Sigmoid colon (tissue), 4 donors: ENCODE results near the gene EPDR1.

Experiments
- POLR2A ChIP-seq, 2 donors: fragments of 450-650 bp; IDR thresholded peaks; one replicate each; pipeline ENCODE4 v1.6.1; 2016; ENCODE audit warnings: antibody characterized with exemption in 2 of 2, mild to moderate bottlenecking in 2 of 2, moderate library complexity in 2 of 2
- POLR2AphosphoS5 ChIP-seq, 4 donors: sonication (generic); formaldehyde crosslinking; IDR thresholded peaks; one replicate each; pipeline ENCODE4 v1.6.1; 2017; ENCODE audit warnings: antibody characterized with exemption in 4 of 4
- TF ChIP-seq, protein P1 (sequence below), 4 experiments: fragments of 450-650 bp in 3 of 4; fragments of 200-600 bp in 1 of 4; IDR thresholded peaks; one replicate each; pipeline ENCODE4 v1.5.1; 2016 to 2019; ENCODE audit warnings: antibody characterized with exemption in 4 of 4, mild to moderate bottlenecking in 3 of 4, moderate library complexity in 2 of 4

DNA sequence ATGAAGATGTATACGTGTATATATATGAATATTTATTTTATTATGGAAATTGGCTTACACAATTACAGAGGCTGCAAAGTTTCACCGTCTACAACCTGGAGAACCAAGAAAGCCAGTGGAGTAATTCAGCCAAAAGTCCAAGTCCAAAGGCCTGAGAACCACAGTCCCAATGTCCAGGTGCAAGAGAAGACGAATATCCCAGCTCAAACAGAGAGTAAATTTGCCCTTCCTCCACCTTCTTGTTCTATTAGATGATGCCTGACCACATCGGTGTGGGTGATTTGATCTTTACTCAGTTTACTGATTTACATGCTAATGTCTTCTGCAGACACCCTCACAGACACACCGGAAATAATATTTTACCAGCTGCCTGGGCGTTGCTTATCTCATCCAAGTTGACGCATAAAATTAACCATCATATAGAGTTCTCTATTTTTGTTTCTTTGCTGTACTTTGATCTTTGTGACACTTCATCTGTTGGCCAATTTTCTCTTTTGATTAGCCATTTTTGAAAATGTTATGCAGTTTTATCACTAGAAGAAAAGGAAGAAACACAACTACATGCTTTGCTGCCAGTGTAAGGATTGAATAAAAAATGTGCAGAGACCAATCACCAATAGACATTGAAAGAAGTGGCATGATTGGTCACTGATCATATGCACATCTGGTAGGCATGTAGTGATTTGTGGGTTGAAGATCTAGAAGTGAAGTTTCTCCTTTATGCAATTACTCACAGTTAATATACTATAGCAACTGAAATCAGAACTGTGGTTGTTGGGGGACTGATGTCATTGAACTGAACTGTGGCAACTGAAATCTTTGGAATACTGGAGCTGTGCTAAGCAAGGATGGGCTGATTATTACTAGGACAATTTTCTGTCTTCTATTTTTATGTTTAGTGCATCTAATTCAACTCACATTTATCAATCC, 68.5 kb downstream of the EPDR1 start:
- TF ChIP-seq POLR2AphosphoS5 (IDR thresholded peaks at IDR 0.05), result no peak
- TF ChIP-seq, protein P1, sequence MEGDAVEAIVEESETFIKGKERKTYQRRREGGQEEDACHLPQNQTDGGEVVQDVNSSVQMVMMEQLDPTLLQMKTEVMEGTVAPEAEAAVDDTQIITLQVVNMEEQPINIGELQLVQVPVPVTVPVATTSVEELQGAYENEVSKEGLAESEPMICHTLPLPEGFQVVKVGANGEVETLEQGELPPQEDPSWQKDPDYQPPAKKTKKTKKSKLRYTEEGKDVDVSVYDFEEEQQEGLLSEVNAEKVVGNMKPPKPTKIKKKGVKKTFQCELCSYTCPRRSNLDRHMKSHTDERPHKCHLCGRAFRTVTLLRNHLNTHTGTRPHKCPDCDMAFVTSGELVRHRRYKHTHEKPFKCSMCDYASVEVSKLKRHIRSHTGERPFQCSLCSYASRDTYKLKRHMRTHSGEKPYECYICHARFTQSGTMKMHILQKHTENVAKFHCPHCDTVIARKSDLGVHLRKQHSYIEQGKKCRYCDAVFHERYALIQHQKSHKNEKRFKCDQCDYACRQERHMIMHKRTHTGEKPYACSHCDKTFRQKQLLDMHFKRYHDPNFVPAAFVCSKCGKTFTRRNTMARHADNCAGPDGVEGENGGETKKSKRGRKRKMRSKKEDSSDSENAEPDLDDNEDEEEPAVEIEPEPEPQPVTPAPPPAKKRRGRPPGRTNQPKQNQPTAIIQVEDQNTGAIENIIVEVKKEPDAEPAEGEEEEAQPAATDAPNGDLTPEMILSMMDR (IDR thresholded peaks at IDR 0.05), result no peak
- no peak for TF ChIP-seq POLR2A (IDR thresholded peaks at IDR 0.05)
